Measurements from ENCODE around the gene DNAJB5.

GRCh38 chr9:35000535-35001284, 11.2 kb downstream of the DNAJB5 start:
- TF ChIP-seq EZH2phosphoT487 (IDR thresholded peaks at IDR 0.05; ENCODE audit: borderline replicate concordance, low read depth) = no peak
- no peak for TF ChIP-seq IRF3 (IDR thresholded peaks at IDR 0.05; ENCODE audit: low read depth, low read length)
- TF ChIP-seq YY1 (IDR thresholded peaks at IDR 0.05; ENCODE audit: low read depth) = no peak
